Activated naive CD4-positive, alpha-beta T cell treated with anti-CD3 and anti-CD28 coated beads, Interleukin-2, amount 50 U/mL, for 72 hours (primary cell): ENCODE measurements around the gene SLC16A11. TPM values are rescaled to one million over a fixed set of nuclear protein-coding genes. Genes with fewer than 3 reads are reported as not detected.
A peak's percentile ranks its signal among the peaks of the same experiment; 100 is the strongest.
"Not testable (repeated sequence)": the region's sequence is repeated elsewhere in the genome, so short reads cannot be mapped to it uniquely, and the experiment has no call there.

Experiments
- ATAC-seq, 2 donors: fragments of 150-1000 bp; cut with Tn5 transposase; 2 replicates each; pipeline ENCODE4 v1.10.0; 2021; ENCODE audit warnings: mild to moderate bottlenecking in 2 of 2, moderate library complexity in 2 of 2
- DNase-seq, 2 donors: peaks; one replicate each; pipeline ENCODE4 v3.0.0; 2021 to 2022; ENCODE audit warnings: low spot score in 2 of 2
- H3K27ac Mint-ChIP-seq, 2 donors: one replicate each; pipeline ENCODE4 v1.8.0; 2022; ENCODE audit warnings: mild to moderate bottlenecking in 2 of 2, mixed read lengths in 2 of 2
- H3K36me3 Mint-ChIP-seq, 2 donors: one replicate each; pipeline ENCODE4 v1.8.0; 2022; ENCODE audit warnings: mixed read lengths in 2 of 2
- H3K9me3 Mint-ChIP-seq, 2 donors: one replicate each; pipeline ENCODE4 v1.8.0; 2022; ENCODE audit warnings: mixed read lengths in 2 of 2
- total RNA-seq, 2 donors: library from RNA; stranded (reverse); gene quantifications; one replicate each; pipeline ENCODE4 v1.2.3, GENCODE V29; 2022

Gene SLC16A11
- total RNA-seq, 2 donors from 2014 or later: 0.30 to 1.1 TPM

DNA sequence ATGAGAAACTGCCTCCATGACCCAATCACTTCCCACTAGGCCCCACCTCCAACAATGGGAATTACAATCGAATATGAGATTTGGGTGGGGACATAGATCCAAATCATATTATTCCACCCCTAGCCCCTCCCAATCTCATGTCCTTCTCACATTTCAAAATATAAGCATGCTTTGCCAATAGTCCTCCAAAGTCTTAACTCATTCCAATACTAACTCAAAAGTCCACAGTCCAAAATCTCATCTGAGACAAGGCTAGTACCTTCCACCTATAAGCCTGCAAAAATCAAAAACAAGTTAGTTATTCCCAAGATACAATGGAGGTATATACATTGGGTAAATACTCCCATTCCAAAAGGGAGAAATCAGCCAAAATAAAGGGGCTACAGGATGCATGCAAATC lies 23.3 kb upstream of the SLC16A11 start:
- Mint-ChIP-seq H3K36me3 (peaks cover 0 to 12% of the 10 kb centered on the region in 2 donors), H3K27ac (no peak overlapping the region), H3K9me3 (peaks cover 9 to 14% of the 10 kb centered on the region in 2 donors)
- ATAC-seq (no peak), DNase-seq (no peak)

DNA sequence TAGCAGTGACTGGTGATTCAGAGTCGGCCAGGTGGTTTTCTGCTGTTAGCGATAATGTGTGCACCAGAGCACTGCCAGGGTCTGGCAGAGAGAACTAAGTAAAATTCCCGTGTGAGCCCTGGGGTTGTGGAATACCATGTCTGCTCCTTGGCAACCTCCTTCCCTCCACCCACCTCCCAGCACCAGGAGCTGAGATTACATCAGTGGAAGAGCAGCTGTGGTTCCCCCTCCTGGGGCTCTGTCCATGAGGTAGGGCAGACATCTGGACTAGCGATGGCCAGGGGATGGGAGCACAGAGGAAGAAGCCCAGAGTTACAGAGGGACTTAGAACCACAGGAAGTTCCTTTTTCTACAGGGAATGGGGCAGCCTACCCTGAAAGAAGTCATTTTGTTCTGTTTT lies 20.4 kb upstream of the SLC16A11 start:
- Mint-ChIP-seq H3K9me3 (peaks cover 9 to 13% of the 10 kb centered on the region in 2 donors), H3K27ac (no peak overlapping the region), H3K36me3 (peaks cover 0 to 12% of the 10 kb centered on the region in 2 donors)
- ATAC-seq: no peak
- DNase-seq: no peak

DNA sequence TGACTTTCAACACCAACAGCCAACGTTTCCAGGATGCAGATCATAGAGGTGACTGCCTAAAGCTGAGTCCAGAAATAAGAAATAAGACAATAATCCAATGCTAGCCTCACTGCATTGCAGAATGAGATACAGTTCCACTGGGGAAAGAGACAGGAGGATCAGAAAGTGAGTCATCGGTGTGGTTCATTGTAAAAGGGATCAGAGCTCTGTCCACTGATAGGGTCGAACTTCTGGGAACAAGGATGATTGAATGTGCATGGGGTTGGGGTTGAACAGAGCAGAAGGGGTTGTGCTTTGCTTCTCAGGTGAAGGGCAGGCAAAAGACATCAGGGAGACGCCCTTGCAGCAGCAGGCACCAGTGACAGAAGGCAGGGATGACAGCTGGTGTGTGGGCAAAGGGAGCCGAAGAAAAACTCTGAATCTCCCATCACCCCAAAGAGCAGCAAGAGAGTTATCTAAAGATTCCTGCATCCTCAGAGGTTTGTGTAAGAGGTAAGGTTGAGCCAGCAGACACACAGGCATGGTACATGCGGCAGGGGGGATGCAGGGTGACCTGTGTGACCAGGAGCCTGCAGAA lies 19.7 kb upstream of the SLC16A11 start:
- no peak overlapping the region for H3K27ac Mint-ChIP-seq

DNA sequence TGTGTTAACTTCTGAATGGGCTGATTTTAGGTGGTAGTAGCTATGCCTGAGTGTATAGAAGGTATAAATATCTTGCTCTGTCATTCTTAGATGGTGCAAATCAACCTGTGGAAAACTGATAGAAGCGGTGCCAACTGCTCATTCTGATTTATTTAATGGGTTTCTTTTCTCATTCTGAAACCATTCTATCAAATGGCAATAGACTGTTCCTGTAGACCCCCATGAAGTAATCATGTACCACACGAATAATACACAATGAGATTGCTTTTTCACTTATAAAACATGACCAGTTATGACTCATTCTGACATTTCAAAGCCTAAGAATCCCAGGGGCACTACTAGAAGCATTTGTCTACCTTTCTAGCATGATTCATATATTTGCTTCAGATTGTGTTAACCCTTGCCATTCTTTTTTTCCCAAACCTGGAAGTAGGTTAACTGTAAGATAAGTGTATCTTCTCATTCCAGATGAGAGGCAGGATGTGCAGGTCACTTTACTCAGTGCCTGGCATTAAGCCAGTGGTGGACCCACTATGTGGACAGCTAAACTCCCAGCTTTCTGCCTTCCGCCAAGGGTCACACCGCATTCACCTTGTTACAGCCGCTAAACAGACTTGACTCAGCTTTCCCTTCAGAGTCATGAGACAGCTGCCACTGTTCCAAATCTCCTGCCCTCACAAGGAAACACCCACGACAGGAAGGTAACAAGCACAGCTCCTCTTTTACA lies 16.4 kb upstream of the SLC16A11 start:
- Mint-ChIP-seq H3K9me3 (no peaks in the 10 kb centered on the region), H3K27ac (peak overlapping the region; percentile 69 to 70), H3K36me3 (no peaks in the 10 kb centered on the region)
- ATAC-seq (peak; percentile 85 to 92), DNase-seq (peak; percentile 50 to 65)

More for the DNA sequence above, 19.7 kb upstream of the SLC16A11 start:
- DNase-seq (no peak), ATAC-seq (no peak)
- Mint-ChIP-seq H3K36me3 (peaks cover 0 to 7% of the 10 kb centered on the region in 2 donors), H3K9me3 (peaks cover 6 to 7% of the 10 kb centered on the region in 2 donors)

DNA sequence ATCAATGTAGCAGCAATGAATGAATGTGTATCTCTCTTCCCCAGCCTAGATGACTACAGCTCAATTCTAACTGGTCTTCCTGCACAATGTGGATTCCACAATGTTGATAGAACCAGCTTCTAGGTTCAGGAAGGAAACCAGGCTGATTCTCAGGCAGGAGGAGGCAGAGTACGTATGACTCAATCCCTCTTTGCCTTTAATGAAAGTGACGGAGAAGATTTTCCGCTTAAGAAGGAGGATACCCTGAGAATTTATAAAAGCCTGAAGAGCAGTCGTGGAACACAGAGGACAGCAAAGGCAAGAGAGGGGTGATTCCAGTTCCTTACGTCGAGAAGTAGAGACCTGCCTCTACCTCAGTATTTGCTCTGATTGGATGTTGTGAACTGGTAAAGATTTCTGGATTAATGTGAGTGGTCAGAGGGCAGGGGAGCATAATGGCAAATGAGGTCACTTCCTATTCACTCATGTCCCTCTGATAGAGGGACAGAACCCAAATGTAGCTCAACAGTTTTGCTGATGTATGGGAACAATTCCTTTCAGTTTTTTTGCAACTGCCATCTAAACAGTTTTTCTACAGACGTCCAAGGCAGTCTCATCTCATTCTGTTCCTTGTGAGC lies 15.0 kb upstream of the SLC16A11 start:
- Mint-ChIP-seq H3K27ac (peak overlapping the region in 1 of 2 donors; percentile 70), H3K9me3 (no peaks in the 10 kb centered on the region), H3K36me3 (no peaks in the 10 kb centered on the region)
- DNase-seq (no peak), ATAC-seq (no peak)

DNA sequence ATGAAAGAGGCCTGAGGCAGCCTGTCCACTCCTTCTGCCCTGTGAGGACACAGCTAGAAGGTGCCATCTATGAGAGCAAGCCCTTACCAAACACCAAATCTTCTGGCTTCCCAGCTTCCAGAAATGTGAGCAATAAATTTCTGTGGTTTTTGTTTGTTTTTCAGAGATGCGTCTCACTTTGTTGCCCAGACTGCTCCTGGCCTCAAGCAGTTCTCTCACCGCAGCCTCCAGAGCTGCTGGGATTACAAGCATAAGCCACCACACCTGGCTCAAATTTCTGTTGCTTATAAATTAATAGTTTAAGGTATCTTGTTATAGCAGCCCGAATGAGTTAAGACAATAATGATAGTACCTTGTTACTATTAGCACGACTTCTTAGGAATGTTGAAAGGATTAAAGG lies 12.5 kb upstream of the SLC16A11 start:
- Mint-ChIP-seq H3K36me3 (no peaks in the 10 kb centered on the region), H3K9me3 (no peaks in the 10 kb centered on the region), H3K27ac (no peak overlapping the region)
- no peak for DNase-seq
- no peak for ATAC-seq

DNA sequence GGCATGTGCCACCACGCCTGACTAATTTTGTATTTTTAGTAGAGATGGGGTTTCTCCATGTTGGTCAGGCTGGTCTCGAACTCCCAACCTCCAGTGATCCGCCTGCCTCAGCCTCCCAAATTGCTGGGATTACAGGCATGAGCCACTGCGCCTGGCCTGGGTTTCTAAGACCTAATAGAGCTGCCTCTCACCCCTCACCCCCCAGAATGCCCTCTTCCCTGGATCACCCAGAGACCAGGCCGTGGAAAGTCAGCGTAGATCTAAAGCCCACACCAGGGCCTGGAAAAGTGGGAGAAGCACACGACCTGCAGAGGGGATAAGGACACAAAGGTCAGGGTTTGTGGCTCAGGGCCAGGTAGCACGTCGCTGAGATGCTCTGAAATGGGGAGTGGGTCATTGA lies 6.7 kb upstream of the SLC16A11 start:
- H3K9me3 Mint-ChIP-seq, H3K36me3 Mint-ChIP-seq, H3K27ac Mint-ChIP-seq, ATAC-seq, DNase-seq: not testable (repeated sequence)

DNA sequence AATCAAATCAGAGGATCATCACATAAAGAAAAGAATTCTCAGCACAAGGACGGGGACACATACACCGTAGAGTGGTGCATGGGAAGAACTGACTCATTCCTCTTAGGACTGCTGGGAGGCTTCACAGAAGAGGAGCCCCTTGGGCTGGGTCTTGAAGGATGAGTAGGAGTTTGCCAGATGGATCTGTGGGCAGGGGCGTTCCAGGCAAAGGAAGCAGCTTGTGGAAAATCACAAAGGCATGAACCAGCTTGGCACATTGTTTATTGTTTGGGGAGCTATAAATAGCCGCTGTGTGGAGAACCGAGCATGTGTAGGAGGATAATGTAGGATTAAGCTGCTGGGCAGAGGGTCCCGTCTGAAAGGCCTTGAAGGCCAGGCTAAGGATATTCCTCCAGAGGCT lies 5.1 kb upstream of the SLC16A11 start:
- Mint-ChIP-seq H3K36me3 (no peaks in the 10 kb centered on the region), H3K27ac (no peak overlapping the region), H3K9me3 (no peaks in the 10 kb centered on the region)
- DNase-seq (no peak), ATAC-seq (no peak)

DNA sequence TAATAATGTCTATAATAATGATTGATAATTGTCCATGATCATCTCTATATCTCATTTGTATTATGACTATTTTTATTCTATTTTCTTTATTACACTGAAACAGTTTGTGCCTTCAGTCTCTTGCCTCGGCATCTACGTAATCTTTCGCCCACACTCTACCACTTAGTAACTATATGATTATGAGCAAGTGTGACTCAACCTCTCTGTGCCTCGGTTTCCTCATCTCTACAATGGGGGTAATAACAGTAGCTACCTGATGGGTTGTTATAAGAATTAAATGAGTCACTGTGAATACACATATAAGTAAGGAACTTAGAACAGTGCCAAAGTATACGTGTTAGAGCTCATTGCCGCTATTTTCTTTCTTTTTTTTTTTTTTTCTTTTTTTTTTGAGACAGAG lies 3.7 kb upstream of the SLC16A11 start:
- Mint-ChIP-seq H3K27ac (peak overlapping the region; percentile 52 to 77), H3K9me3 (no peaks in the 10 kb centered on the region), H3K36me3 (no peaks in the 10 kb centered on the region)
- ATAC-seq (peak; percentile 77 to 87), DNase-seq (no peak)

DNA sequence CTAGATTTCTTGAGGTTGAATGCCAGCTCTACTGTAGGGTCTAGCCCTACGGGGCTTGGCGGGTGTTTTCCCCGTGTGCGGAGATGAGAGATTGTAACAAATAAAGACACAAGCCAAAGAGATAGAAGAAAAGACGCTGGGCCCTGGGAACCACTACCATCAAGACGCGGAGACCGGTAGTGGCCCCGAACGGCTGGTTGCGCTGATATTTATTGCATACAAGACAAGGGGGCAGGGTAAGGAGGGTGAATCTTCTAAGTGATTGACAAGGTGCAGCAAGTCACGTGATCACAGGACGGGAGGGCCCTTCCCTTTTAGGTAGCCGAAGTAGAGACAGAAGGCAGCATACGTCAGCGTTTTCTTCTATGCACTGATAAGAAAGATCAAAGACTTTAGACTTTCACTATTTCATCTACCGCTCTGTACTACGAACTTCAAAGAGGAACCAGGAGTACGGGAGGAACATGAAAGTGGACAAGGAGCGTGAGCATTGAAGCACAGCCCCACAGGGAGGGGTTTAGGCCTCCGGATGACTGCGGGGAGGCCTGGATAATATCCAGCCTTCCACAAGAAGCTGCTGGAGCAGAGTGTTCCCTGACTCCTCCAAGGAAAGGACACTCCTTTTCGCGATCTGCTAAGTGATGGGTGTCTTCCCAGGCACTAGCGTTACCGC lies 3.0 kb upstream of the SLC16A11 start:
- H3K9me3 Mint-ChIP-seq, H3K36me3 Mint-ChIP-seq: not testable (repeated sequence)
- peak overlapping the region; percentile 13 to 77 for H3K27ac Mint-ChIP-seq
- peak; percentile 23 to 28 for ATAC-seq
- DNase-seq: peak; percentile 61 to 80

DNA sequence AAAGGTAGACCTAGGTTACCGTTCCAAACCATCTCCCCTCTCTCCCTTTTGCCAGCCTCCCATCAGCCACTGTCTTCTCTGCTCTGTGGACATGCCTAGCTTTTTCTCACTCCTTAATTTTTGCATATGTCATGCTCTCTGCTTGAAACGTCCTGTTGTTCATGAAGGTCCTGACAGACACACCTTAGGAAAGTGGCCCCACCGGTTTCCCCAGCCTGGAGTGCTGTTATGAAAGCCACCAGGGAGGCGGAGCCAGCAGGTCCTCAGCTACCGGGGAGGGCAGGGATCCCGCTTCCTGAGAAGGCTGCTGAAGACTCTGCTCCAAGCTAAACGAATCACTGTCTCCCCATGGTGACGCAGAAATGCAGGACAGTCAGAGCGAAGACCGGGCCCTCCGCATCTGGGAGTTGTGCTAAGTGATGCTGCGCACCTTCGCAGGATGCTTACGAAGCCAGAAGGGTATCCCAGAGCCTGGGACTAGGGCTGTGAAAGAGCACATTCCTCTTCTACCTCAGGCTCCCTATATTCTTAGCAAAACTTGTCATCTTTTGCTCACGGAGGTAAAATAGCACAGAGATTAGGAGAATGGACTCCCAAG lies 2.3 kb upstream of the SLC16A11 start:
- ATAC-seq: peak; percentile 30 to 43
- H3K27ac Mint-ChIP-seq: peak overlapping the region; percentile 77 to 84
- no peaks in the 10 kb centered on the region for H3K9me3 Mint-ChIP-seq
- H3K36me3 Mint-ChIP-seq: no peaks in the 10 kb centered on the region
- DNase-seq: no peak

DNA sequence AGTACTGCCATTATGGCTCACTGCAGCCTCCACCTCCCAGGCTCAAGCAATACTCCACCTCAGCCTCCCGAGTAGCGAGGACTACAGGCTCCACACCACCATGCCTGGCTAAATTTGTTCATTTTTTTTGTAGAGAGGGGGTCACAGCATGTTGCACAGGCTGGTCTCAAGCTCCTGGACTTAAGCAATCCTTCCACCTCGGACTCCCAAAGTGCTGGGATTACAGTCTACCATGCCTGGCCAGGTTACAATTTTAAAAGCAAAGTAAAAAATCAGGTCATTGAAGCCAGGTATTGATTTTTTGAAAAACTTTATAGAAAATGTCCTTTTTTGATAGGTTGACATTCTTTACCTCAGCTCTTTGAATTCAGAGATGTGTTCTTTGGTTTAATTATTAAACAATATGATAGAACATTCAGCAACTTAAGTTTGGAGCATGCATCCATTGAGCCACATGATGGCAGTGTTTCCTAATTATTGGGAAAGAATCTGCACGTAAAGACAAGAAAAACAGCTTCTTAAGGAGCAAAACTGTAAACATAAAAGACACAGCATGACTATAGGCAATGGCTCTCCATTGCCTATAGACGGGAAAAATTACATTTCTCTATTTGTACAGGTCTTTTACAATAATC lies 1.7 kb upstream of the SLC16A11 start:
- peak overlapping the region in 1 of 2 donors; percentile 77 for H3K27ac Mint-ChIP-seq
- H3K9me3 Mint-ChIP-seq: no peaks in the 10 kb centered on the region
- no peaks in the 10 kb centered on the region for H3K36me3 Mint-ChIP-seq
- DNase-seq (no peak), ATAC-seq (peak in 1 of 2 donors; percentile 22)

DNA sequence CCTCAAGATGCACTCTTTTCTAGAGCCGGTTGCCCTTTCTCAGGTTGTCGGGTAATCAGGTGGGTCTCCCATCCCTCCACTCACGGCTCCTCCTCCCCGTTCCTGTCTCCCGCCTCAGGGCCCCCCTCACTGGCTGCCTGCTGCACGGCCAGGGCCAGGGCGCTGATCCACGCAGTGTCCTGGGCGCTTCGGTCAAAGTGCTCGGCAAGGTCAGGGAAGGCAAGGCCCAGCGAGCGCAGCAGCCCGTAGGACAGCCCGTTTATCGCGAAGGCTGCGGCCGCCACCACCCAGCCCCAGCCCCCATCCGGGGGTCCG lies 753 bp downstream of the SLC16A11 start:
- Mint-ChIP-seq H3K27ac (peak overlapping the region in 1 of 2 donors; percentile 72), H3K36me3 (no peaks in the 10 kb centered on the region), H3K9me3 (no peaks in the 10 kb centered on the region)
- DNase-seq: no peak
- ATAC-seq: no peak

DNA sequence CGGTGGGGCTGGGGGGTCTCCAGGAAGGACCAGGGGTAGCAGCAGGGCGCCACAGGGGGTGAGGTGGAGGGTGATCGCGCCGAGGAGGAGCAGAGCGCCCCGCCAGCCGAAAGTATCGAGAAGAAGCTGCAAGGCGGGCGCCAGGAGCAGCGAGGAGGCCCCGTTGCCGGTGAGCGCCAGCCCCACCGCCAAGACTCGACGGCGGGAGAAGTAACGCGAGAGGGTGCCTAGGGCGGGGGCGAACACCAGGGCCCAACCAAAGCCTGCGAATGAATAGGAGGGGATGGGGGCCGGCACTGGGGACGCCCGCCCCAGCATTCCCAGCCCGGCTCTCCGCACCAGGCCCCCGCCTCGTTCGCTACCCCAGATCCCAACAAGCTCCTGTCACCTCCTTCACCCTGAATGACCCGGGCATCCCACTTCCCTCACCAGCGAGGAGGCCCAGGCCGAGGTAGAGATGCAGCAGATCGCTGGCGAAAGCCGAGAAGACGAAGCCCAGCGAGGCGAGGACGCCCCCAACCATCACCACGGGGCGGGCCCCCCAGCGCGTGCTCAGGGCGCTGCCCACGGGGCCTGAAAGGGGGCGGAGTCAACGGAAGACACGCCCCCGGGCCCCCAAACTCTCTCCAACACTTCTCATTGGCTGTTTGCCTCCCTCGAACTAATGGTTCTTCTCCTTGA lies 1.3 kb downstream of the SLC16A11 start:
- peak in 1 of 2 donors; percentile 67 for DNase-seq
- H3K9me3 Mint-ChIP-seq: no peaks in the 10 kb centered on the region
- ATAC-seq: peak; percentile 21 to 49
- H3K27ac Mint-ChIP-seq: peak overlapping the region in 1 of 2 donors; percentile 72
- H3K36me3 Mint-ChIP-seq: no peaks in the 10 kb centered on the region

DNA sequence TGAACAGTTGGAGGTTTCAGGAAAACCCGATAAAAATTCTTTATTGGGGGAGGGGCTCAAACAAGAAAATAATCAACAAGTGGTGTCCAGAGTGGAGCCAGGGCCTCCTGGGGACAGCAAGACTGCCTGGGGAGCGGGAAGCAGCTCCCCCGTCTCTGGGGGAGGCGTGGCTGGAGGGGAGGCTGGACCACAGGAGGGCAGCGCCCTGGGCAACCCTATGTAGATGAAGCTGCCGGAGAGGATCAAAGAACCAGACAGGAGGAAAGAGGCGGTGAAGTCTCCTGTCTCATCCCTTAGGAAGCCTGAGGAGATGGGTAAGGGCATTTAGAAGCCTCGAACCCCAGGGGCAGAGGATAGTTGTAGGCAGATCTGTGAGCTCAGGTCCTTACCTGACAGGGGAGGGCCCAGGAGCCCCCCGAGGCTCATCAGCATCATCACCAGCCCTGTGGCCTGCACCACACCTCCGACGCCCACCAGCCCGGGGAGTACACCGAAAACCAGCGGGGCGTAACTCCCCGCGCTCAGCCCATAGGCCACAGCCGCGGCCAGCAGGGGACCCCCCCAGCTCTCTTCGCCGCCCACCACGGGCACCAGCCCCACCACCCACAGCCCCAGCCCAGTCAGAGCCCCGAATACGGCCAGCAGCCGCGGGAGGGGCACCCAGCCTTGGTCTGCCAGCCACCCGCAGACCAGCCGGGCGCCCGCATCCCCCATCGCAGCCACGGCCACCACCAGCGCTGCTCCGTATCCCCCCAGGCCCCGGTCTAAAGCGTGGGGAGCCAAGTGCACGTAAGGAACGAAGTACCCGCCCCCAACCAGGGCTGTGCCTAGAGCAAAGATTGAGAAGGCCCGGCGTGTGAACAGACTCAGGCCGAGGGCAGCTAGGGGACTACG lies 2.0 kb downstream of the SLC16A11 start:
- ATAC-seq (no peak), DNase-seq (no peak)
- no peaks in the 10 kb centered on the region for H3K9me3 Mint-ChIP-seq
- H3K27ac Mint-ChIP-seq: peak overlapping the region in 1 of 2 donors; percentile 72
- H3K36me3 Mint-ChIP-seq: no peaks in the 10 kb centered on the region
